Measurements from ENCODE around the gene PTAFR.

- no peak for TF ChIP-seq CTCF (IDR thresholded peaks at IDR 0.05; ENCODE audit: borderline replicate concordance, extremely low read depth, low read length, poor library complexity, severe bottlenecking)
- TF ChIP-seq EZH2 (IDR thresholded peaks at IDR 0.05; ENCODE audit: borderline replicate concordance, low read depth, low read length, severe bottlenecking), result no peak
These were observed 45.6 kb downstream of the PTAFR start for GRCh38 chr1:28130901-28131300.

Measured in DND-41 (cell line).